ENCODE measurements around the gene ORM1.
"Not testable (repeated sequence)": the region's sequence is repeated elsewhere in the genome, so short reads cannot be mapped to it uniquely, and the experiment has no call there.

Gene ORM1

GRCh38 chr9:114322831-114323531 is at the start of gene ORM1:
Gene ORM1 (plus strand): TSS chr9:114323098. CDS start chr9:114323134, 36 bp downstream.
- CTCF ChIA-PET; POLR2A ChIA-PET (ENCODE audit: low non-redundant PET); H3K27ac ChIP-seq; DNase-seq (ENCODE audit: low spot score): not testable (repeated sequence)

- TF ChIP-seq CTCF (conservative IDR thresholded peaks at IDR 0.05; ENCODE audit: low read depth) = no peak
- peak; percentile 70 for DNase-seq (ENCODE audit: low spot score)
- ChIA-PET POLR2A (ENCODE audit: low non-redundant PET) (no interaction called here), CTCF (interaction anchor here (0.6 to 1.8 kb wide), 4 partner anchors 18 to 166 kb away, joined by 3 to 7 read pairs (median 4); partner anchors contain the start of gene COL27A1)
- peak overlapping the region; percentile 61 for H3K27ac ChIP-seq
These were observed 49.4 kb upstream of the ORM1 start for GRCh38 chr9:114273461-114273881.

- DNase-seq (ENCODE audit: low spot score) = no peak
- CTCF ChIA-PET = interaction anchor here (0.7 to 1.8 kb wide), 4 partner anchors 17 to 166 kb away, joined by 3 to 7 read pairs (median 4); partner anchors contain the start of gene COL27A1
- POLR2A ChIA-PET (ENCODE audit: low non-redundant PET) = no interaction called here
- TF ChIP-seq CTCF (conservative IDR thresholded peaks at IDR 0.05; ENCODE audit: low read depth) = no peak
- H3K27ac ChIP-seq = no peak overlapping the region
These were observed 48.7 kb upstream of the ORM1 start for GRCh38 chr9:114274217-114274616.

- H3K27ac ChIP-seq = peak overlapping the region; percentile 94
- TF ChIP-seq CTCF (conservative IDR thresholded peaks at IDR 0.05; ENCODE audit: low read depth) = no peak
- DNase-seq (ENCODE audit: low spot score) = peak; percentile 48
- POLR2A ChIA-PET (ENCODE audit: low non-redundant PET) = no interaction called here
- CTCF ChIA-PET = interaction anchor here (0.5 to 1.7 kb wide), 3 partner anchors 16 to 303 kb away, joined by 3 to 5 read pairs (median 5); no protein-coding TSS in a partner anchor
These were observed 47.5 kb upstream of the ORM1 start for GRCh38 chr9:114275246-114276004.

GRCh38 chr9:114276908-114277821 is 45.7 kb upstream of the ORM1 start:
- peak; percentile 99 for DNase-seq (ENCODE audit: low spot score)
- CTCF ChIA-PET = interaction anchor here (0.6 to 3.3 kb wide), 4 partner anchors 9 to 122 kb away, joined by 3 to 10 read pairs (median 4); partner anchors contain the start of gene COL27A1
- no peak for TF ChIP-seq CTCF (conservative IDR thresholded peaks at IDR 0.05; ENCODE audit: low read depth)
- peak overlapping the region; percentile 94 for H3K27ac ChIP-seq
- POLR2A ChIA-PET (ENCODE audit: low non-redundant PET) = no interaction called here

- ChIA-PET CTCF (interaction anchor here (0.6 to 3.3 kb wide), 2 partner anchors 10 to 13 kb away, joined by 6 to 10 read pairs; no protein-coding TSS in a partner anchor), POLR2A (ENCODE audit: low non-redundant PET) (no interaction called here)
- H3K27ac ChIP-seq = peak overlapping the region; percentile 94
- TF ChIP-seq CTCF (conservative IDR thresholded peaks at IDR 0.05; ENCODE audit: low read depth) = no peak
- DNase-seq (ENCODE audit: low spot score) = no peak
These were observed 44.5 kb upstream of the ORM1 start for GRCh38 chr9:114278356-114278755.

Measured in RWPE1 (cell line).